ENCODE measurements around the gene PGBD1. TPM values are rescaled to one million over a fixed set of nuclear protein-coding genes. Genes with fewer than 3 reads are reported as not detected.
"Not testable (repeated sequence)": the region's sequence is repeated elsewhere in the genome, so short reads cannot be mapped to it uniquely, and the experiment has no call there.

PGBD1 gene
- total RNA-seq, 1 donor from 2014 or later: 3.1 TPM

- no peak for DNase-seq (ENCODE audit: low spot score)
These were observed 13.7 kb upstream of the PGBD1 start for GRCh38 chr6:28267695-28268059.

GRCh38 chr6:28269492-28269891 is 11.9 kb upstream of the PGBD1 start:
- DNase-seq (ENCODE audit: low spot score): no peak

GRCh38 chr6:28274888-28275287 is 6.5 kb upstream of the PGBD1 start:
- DNase-seq (ENCODE audit: low spot score): no peak

GRCh38 chr6:28277746-28278145 is 3.6 kb upstream of the PGBD1 start:
- DNase-seq (ENCODE audit: low spot score): no peak

GRCh38 chr6:28280595-28281287 is 631 bp upstream of the PGBD1 start:
- no peak for DNase-seq (ENCODE audit: low spot score)

- DNase-seq (ENCODE audit: low spot score): no peak
These were observed 1.6 kb downstream of the PGBD1 start for GRCh38 chr6:28282926-28283325.

GRCh38 chr6:28291573-28291972 is 10.2 kb downstream of the PGBD1 start:
- no peak for DNase-seq (ENCODE audit: low spot score)

- DNase-seq (ENCODE audit: low spot score): no peak
These were observed 14.0 kb downstream of the PGBD1 start for GRCh38 chr6:28295326-28295725.

- DNase-seq (ENCODE audit: low spot score): no peak
These were observed 15.2 kb downstream of the PGBD1 start for GRCh38 chr6:28296520-28297060.

GRCh38 chr6:28303570-28303969 is 22.2 kb downstream of the PGBD1 start:
- no peak for DNase-seq (ENCODE audit: low spot score)

- DNase-seq (ENCODE audit: low spot score): not testable (repeated sequence)
These were observed 25.0 kb downstream of the PGBD1 start for GRCh38 chr6:28306363-28306762.

- DNase-seq (ENCODE audit: low spot score): no peak
These were observed 29.9 kb downstream of the PGBD1 start for GRCh38 chr6:28311139-28311823.

- DNase-seq (ENCODE audit: low spot score): no peak
These were observed 31.6 kb downstream of the PGBD1 start for GRCh38 chr6:28312939-28313338.

- no peak for DNase-seq (ENCODE audit: low spot score)
These were observed 34.3 kb downstream of the PGBD1 start for GRCh38 chr6:28315628-28316027.

GRCh38 chr6:28317866-28318265 is 36.5 kb downstream of the PGBD1 start:
- not testable (repeated sequence) for DNase-seq (ENCODE audit: low spot score)

GRCh38 chr6:28322661-28323060 is 41.3 kb downstream of the PGBD1 start:
- DNase-seq (ENCODE audit: low spot score): no peak

- DNase-seq (ENCODE audit: low spot score): no peak
These were observed 42.5 kb downstream of the PGBD1 start for GRCh38 chr6:28323813-28324424.

- DNase-seq (ENCODE audit: low spot score): no peak
These were observed 45.1 kb downstream of the PGBD1 start for GRCh38 chr6:28326371-28326948.

- no peak for DNase-seq (ENCODE audit: low spot score)
These were observed 48.7 kb downstream of the PGBD1 start for GRCh38 chr6:28330041-28330440.

- no peak for DNase-seq (ENCODE audit: low spot score)
These were observed 51.7 kb downstream of the PGBD1 start for GRCh38 chr6:28333047-28333446.

- no peak for DNase-seq (ENCODE audit: low spot score)
These were observed 52.2 kb downstream of the PGBD1 start for GRCh38 chr6:28333599-28334018.

GRCh38 chr6:28334286-28335039 is 53.1 kb downstream of the PGBD1 start:
- no peak for DNase-seq (ENCODE audit: low spot score)
